G401 (cell line): ENCODE data around the gene TGFB2. TPM values are rescaled to one million over a fixed set of nuclear protein-coding genes. Genes with fewer than 3 reads are reported as not detected.
"Not testable (repeated sequence)": the region's sequence is repeated elsewhere in the genome, so short reads cannot be mapped to it uniquely, and the experiment has no call there.

ENCODE experiments used
- DNase-seq: peaks from one replicate; pipeline ENCODE4 v3.0.0-alpha.2; 2015; ENCODE audit warnings: low spot score
- in situ Hi-C: cut with HindIII; loops from 2 replicates; pipeline ENCODE4 v1.10.0; 2016; ENCODE audit warnings: low sequenced_read_pairs, mixed read lengths
- total RNA-seq: library from RNA; depleted of rRNA; stranded (reverse); fragments of >200 nt; shearing (Covaris generic); gene quantifications from 2 replicates; pipeline ENCODE4 v1.2.3, GENCODE V29; 2014; rRNA removed

TGFB2 gene
- 0.27 TPM in 1 of 2 replicates, not detected in the other for total RNA-seq

DNA sequence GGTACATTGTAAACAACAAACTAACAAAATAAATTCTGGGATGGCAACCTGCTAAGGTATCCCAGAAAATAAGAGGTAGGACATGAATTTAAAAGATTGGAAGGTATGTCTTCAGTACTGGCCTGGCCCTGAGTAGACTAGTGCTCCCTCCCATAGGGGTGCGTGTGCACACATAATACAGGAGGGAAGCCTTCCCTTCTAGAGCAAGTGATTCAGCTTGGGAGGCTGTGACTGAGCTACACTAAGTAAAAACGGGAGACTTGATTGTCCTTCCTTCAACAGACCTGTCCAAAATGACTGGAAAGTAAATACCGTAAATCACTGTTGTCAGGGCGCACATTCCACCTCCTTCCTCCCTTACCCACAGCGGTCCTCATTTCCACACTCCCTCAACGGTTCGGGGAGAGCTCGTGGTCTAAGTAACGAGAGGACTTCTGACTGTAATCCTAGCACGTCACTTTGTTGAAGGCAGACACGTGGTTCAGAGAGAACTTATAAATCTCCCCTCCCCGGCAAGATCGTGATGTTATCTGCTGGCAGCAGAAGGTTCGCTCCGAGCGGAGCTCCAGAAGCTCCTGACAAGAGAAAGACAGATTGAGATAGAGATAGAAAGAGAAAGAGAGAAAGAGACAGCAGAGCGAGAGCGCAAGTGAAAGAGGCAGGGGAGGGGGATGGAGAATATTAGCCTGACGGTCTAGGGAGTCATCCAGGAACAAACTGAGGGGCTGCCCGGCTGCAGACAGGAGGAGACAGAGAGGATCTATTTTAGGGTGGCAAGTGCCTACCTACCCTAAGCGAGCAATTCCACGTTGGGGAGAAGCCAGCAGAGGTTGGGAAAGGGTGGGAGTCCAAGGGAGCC, at the start of gene TGFB2:
Gene TGFB2 (plus strand): TSS at position 523 of the 859 bp plus-strand sequence. CDS start 1,366 bp downstream, outside the sequence.
- in situ Hi-C loops = no loop called here
- DNase-seq = peak; percentile 47

DNA sequence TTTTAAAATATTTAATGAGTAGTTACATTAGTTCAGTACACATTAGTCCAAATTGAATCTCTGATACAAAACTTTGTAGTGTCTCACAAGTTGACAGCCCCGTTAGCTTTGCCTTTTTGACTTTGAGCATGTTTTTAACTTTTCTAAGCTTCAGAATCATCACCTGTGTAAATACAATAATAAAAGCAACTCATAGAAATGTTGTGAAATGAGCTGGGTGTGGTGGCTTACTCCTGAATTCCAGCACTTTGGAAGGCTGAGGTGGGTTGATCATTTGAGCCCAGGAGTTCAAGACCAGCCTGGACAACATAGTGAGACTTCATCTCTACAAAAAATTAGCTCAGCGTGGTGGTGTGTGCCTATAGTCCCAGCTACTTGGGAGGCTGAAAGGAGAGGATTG, 49.0 kb upstream of the TGFB2 start:
- in situ Hi-C loops = no loop called here
- DNase-seq = no peak

DNA sequence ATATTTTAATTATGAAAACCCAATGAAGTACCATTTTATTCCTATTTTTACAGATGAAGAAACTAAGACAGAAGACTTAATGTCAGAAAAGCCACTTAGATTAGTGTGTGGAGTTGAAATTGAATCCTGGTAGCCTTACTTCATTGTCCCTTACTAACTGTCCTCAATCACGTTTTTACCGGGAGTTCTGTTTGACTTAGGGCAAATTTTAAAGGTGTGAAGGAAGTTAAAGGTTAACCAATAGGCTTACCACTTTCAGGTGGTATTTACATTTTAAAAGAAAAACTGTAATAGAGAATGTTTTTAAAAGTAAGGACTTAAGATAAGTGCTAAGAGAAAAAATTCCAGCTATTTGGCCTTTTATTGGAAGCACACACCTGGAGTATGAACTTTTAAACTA, 47.7 kb upstream of the TGFB2 start:
- DNase-seq = no peak
- in situ Hi-C loops = no loop called here

DNA sequence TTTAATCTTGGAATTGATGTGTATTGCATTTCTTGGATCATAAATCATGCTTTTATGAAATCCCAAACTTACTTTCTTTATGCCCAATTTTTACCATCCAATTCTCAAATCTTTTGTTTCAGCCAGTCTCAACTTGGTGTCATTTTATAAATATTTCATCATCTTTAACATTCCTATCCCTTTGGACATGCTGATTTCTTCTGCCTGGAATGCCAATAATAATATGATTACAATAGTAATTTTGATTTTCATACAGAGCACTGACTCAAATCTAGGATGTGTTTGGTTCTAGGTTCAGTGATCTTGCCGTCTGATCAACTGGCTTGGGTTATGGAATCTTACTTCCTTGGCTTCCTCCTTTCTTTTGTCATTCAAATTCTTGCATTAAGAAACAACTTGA, 47.3 kb upstream of the TGFB2 start:
- no peak for DNase-seq
- in situ Hi-C loops = no loop called here

DNA sequence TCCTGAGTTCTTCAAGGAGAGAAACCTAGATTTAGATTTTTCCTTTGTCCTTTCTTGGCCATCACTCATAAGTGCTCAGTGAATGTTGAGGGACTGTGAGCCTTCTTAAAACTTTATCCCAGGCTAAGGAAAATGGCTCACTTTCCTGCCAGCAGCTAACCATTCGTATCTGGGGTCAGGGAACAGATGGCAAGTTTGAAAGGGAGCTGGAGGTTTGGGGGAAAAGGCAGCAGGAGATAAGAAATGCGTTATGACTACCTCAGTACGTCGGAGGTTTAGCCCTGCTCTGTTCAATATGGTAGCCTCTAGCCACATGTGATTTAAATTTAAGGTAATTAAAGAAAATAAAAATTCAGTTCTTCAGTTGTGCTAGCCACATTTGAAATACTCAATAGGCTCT, 46.7 kb upstream of the TGFB2 start:
- DNase-seq = no peak
- in situ Hi-C loops = no loop called here

DNA sequence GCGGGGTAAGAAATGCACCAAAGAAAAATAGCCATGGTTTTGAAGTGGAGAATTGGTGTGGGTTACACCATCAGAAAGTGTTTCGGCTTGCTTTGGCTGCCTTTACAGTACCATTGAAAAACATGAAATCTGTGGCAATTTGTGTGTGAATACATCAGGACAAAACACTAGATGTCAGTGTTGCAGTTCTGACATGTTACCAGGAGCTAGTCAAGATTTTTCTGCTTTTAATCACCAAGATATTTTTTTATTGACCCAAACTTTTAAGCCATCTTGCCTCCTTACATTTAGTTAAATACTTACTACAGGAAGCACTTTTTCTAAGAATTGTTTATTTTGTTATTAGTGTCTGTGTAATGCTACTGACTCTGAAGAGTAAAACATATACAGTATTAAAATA, 45.7 kb upstream of the TGFB2 start:
- in situ Hi-C loops = no loop called here
- peak; percentile 38 for DNase-seq

DNA sequence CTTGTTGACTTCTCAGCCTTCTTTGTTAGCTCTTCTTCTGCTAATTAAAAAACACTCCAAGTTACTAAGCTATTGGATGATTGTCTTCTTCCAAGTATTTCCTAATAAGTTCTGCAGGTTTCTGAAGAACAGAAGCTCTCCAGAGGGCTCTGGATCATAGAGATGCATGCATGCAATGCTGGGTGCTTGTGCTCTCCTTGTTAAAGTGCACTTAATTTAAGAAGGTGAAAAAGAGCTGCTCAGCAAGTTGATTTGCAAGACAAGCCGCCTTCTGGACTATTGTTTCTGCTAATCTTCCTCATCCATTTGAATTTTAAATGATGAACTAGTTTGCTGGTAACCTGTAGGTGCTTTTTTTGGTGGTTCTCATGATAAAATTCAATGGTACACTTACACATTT, 43.9 kb upstream of the TGFB2 start:
- no peak for DNase-seq
- in situ Hi-C loops = no loop called here

DNA sequence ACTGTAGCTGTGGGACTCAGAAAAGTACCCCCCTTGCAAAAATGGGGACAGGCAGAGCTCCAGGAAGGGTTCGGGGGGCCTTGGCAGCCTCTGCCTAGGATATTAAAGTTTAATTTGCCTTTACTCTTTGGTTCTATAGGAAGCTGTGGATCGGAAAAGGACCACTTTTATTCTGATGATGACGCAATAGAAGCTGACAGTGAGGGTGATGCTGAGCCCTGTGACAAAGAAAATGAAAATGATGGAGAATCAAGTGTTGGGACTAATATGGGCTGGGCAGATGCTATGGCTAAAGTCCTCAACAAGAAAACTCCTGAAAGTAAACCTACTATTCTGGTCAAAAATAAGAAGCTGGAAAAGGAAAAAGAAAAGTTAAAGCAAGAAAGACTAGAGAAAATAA, 43.0 kb upstream of the TGFB2 start:
- DNase-seq = no peak
- in situ Hi-C loops = no loop called here

DNA sequence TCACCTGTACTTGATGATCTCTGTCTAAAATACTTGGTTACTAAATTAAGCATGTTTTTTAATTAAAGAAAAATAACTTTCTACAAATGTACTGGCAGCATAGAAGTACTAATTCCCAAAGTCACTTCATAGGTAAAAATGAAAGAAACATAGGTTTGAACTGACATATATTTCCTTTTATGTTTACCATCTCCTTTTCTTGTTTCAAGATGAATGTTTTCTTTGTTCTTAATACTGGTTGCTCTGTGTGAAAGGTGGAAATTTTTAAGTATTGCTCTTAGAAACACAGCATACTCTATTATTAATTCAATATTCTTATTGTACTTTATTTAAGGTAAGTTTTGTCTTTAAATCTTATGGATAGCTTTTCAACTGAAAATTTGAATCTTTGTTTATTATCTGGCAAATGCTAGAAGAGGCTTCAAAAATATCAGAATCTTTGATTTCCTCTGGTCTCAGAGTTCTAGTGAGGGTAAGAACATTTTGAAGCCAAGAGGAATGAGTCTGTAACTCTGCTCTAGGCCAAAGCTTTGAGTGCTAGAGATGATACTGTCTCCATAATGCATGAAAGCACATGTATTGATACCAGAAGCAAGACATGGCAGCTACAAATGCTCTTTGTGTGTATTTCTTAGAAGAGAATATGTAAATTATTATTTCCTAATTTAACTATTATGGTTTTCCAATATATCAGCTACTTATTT, 41.8 kb upstream of the TGFB2 start:
- no peak for DNase-seq
- in situ Hi-C loops = no loop called here

DNA sequence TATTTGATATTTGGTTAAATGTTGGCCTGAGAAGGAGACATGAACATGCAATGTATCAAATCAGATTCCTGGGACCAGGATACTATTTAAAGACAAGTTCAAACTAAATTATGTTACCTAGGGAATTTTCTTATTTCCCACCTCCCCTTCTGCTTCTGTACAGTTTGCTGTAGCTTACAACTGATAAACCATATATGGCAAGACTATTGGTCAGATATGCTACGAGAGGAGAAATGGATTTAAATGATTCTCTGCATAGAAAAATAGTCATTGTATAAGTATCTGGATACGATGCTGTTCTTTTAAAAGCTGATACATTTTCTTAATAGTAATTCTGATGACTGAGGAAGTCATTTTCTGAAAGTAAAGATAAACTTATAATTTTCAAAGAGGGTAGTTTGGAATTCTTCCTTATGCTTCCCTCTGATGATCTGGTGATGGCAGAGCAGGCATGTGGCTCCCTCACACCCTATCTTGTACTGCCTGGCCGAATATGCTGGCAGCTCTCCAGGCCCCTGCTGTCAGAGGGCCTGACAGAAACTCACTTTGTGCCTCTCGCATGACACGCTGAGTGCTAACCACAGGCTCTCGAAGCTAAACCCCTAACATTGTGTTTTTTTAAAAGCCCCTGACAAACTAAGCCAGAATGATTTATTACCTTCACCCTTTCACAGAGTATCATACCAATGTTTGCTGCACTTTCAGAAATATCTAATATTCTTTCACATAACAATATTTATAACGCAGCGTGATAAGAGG, 40.7 kb upstream of the TGFB2 start:
- peak; percentile 54 for DNase-seq
- in situ Hi-C loops = no loop called here

DNA sequence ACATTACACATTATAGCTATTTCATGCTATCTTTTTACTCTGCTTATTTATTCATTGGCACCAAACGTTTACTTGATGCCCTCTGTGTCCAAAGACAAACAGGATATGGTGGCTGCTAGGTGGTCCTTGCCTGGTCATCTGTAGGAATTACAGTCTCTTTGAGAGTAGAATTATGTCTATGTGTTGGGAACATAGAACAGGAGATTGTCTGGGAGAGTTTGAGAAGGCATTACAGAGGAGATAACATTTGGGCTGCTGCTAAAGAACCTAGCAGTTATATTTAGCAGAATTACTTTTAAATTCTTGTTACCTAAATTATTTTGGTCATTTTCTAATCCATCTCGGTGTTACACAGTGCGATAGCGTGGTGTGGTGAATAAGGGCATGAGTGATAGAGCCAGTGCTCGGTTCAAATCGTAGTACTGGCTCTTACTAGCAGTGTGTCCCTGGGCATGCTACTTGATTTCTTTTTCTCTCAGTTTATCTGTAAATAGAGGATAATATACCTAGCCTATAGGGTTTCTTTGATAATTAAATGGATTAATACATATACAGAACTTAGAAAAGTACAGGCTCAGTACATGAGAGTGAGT, 39.6 kb upstream of the TGFB2 start:
- in situ Hi-C loops = no loop called here
- DNase-seq = no peak

DNA sequence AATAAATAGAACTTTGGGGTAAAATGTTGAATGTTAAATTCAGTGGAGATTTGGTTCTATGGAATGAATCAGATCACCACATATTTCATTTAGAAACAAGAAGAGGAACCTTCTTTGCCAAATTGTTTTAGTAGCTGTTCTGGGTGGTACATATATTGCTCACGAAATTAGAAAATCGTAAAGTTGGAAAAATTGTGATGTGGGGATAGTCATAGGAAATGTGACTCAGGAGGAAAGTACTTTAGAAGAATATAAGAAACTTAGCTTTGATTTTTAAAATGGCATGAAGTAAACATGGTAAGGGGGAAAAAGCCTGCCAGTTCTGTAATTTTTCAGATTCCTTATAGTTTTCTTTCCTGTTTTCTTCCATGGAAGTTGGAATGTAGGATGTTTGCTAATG, 32.6 kb upstream of the TGFB2 start:
- in situ Hi-C loops = no loop called here
- DNase-seq = no peak

DNA sequence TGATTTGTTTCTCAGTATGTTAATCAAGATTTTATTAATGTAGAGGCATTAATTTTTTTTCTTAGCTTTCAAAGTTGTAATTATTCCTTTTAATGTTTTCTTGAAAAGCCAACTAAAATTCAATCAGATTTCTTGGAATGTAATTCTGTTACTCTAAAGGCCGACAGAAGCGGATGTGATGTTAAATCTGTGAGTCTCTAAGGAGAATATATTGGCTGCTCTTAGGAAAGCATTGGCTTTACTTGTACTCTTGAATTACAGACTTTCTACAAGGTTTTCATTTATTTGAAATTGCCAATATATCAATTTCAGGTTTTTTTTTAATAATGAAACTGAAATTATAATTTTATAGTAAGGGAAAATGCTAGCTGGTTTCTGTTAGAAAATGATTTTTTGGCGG, 30.8 kb upstream of the TGFB2 start:
- no peak for DNase-seq
- in situ Hi-C loops = no loop called here

DNA sequence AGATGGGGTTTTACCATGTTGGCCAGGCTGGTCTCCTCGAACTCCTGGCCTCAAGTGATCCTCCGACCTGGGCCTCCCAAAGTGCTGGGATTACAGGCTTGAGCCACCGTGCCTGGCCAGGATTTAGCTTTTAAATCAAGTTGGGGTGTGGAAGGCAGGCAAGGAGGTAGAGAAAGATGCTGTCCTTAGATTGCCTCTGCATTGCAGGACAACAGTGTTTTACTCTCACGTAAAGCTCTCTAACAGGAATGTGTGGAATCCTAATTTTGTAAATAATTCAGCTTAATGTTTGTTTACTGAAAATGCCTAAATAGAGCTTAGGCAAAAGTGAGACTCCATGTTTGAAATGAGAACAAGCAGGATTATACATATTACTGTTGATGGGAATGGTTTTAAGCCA, 29.5 kb upstream of the TGFB2 start:
- no peak for DNase-seq
- in situ Hi-C loops = no loop called here

DNA sequence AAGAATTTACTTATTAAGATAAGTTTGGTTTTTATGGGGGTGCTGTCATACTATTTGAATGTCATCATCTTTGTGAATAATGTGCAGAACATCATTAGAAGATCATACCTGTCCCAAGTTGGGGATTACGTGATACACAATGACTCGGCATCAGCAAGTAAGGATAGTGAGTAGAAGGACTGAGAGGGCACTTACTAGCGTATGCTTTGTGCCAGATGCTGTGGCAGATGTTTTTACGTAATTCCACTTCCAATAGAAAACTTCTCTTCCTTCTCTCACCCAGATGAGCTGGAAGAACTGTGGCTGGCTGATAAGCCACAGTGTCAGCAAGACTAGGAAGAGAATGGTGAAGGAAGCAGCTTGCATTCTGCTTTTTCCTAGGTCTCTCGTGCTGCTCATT, 28.1 kb upstream of the TGFB2 start:
- in situ Hi-C loops = no loop called here
- DNase-seq = no peak

DNA sequence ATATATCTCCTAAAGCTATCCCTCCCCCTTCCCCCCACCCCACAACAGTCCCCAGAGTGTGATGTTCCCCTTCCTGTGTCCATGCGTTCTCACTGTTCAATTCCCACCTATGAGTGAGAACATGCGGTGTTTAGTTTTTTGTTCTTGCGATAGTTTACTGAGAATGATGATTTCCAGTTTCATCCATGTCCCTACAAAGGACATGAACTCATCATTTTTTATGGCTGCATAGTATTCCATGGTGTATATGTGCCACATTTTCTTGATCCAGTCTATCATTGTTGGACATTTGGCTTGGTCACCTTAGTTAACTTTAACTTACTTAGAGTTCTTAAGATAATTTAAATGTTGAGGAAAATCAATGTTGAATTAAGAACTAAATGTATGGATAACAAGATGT, 25.0 kb upstream of the TGFB2 start:
- DNase-seq, in situ Hi-C loops: not testable (repeated sequence)

DNA sequence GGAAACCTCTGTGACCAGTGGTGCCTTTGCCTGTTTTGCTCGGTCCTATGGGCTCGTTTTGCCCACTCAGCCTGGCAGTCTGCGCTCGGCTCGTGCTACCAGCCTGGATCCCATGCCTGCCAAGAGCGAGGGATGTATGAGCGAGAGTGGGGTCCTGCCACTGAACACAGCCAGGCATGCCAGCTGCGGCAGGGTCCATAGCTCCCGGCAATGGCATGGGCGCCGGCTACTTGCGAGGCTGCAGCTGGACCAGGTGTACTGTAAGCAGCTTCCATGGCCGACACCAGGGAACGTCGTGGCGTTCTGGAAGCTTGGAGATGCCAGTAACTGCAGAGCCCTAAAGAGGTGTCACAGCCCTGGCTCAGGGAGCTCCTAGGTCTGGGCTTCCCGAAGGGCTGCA, 22.4 kb upstream of the TGFB2 start:
- in situ Hi-C loops = no loop called here
- no peak for DNase-seq

DNA sequence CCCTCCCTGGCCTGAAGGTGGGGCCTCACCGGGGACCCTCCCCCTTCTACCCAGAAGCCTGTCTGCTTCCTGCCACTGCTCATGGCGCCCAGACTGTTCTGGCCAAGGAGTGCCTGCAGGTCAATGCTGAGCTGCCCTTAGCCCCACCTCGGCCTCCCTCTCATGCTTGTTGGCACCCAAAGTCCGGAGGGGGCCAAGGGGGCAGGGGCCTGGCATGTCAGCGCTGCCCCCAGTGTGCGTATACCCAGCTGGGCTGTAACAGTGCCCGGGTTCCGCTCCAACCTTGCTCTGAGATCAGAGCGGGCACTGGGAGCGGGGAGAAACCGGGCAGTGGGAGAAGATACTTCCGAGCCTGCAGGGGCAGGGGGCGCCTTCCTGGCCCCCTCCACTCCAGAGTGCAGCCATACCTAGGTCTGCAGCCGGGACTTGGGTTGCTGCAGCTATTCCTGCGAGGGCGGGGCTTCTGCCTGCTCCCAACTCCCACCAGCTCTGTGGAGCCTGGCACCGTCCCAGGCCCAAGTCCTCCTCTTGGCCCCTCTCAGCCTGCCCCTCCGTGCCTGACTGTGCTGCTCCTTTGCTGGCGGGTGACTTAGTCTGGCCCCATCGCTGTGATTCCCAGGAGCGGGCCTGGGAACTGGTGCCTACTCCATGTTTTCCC, 21.4 kb upstream of the TGFB2 start:
- no peak for DNase-seq
- in situ Hi-C loops = no loop called here

DNA sequence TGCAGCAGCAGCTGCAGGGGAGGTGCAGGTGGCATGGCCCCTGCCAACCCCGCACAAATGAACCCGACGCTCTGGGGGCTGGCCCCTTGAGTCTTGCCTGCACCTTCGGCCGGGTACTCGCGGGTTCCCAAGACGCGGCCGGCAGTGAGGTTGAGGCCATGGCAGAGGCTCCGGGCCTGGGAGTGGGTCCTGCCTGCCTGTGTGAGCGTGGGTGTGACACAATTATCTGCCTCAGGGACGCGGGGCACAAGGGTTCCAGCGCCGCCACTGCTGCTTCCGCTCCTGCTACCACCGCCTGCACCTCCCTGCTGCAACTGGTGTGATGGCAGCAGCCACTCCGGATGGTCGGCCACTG, 20.9 kb upstream of the TGFB2 start:
- DNase-seq = no peak
- in situ Hi-C loops = no loop called here
